Chondrocyte (in vitro differentiated cells): ENCODE results near the gene DOK1. TPM values are rescaled to one million over a fixed set of nuclear protein-coding genes. Genes with fewer than 3 reads are reported as not detected.

Experiments
- DNase-seq: peaks from one replicate; pipeline ENCODE4 v3.0.0; 2021; ENCODE audit warnings: mixed read lengths, low spot score
- H3K27ac Mint-ChIP-seq: one replicate; pipeline ENCODE4 v1.8.0; 2021; ENCODE audit warnings: mild to moderate bottlenecking, moderate library complexity, mixed read lengths; ENCODE audit not compliant: unreplicated experiment
- H3K27me3 Mint-ChIP-seq: 2 replicates; pipeline ENCODE4 v1.8.0; 2021; ENCODE audit warnings: low read depth, mixed read lengths
- H3K36me3 Mint-ChIP-seq: 2 replicates; pipeline ENCODE4 v1.8.0; 2021; ENCODE audit warnings: low read depth, mixed read lengths
- H3K4me1 Mint-ChIP-seq: 2 replicates; pipeline ENCODE4 v1.8.0; 2021; ENCODE audit warnings: low read depth, mild to moderate bottlenecking, mixed read lengths
- H3K4me3 Mint-ChIP-seq: one replicate; pipeline ENCODE4 v1.8.0; 2021; ENCODE audit warnings: mild to moderate bottlenecking, moderate library complexity, mixed read lengths; ENCODE audit not compliant: unreplicated experiment
- H3K9me3 Mint-ChIP-seq: 2 replicates; pipeline ENCODE4 v1.8.0; 2021; ENCODE audit warnings: low read depth, mixed read lengths
- total RNA-seq: library from RNA; stranded (reverse); gene quantifications from 3 replicates; pipeline ENCODE4 v1.2.1, GENCODE V29; 2021
- TF ChIP-seq, protein P1 (sequence below): fragments of 200-600 bp; sonication (generic); IDR thresholded peaks from 2 replicates; pipeline ENCODE4 v1.5.0; 2021; ENCODE audit warnings: antibody characterized with exemption, mild to moderate bottlenecking, moderate library complexity

Gene DOK1
- total RNA-seq, 1 donor from 2014 or later = 46.0 TPM

DNA sequence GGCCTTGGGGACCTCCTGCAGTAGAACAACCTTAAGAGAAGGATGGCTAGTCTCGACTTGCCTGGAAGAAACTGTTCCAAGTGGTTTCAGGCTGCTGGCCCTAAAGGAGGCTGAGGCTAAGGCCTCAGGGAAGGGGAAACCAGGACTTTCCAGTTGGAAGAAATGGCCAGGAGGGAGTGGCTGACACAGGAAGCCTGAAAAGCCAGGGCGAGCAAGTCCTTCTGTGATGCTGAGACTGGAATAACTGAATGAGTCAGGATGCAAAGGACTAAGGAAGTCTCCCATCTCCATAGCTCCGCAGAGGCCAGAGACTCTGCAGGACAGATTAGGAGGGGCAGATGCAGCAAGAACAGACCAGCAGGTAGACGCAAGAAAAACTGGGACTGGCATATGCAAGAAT lies 17.4 kb upstream of the DOK1 start:
- H3K9me3 Mint-ChIP-seq = no peaks in the 10 kb centered on the region
- H3K27ac Mint-ChIP-seq = peak overlapping the region; percentile 25
- peaks cover 19% of the 10 kb centered on the region for H3K36me3 Mint-ChIP-seq
- TF ChIP-seq, protein P1, sequence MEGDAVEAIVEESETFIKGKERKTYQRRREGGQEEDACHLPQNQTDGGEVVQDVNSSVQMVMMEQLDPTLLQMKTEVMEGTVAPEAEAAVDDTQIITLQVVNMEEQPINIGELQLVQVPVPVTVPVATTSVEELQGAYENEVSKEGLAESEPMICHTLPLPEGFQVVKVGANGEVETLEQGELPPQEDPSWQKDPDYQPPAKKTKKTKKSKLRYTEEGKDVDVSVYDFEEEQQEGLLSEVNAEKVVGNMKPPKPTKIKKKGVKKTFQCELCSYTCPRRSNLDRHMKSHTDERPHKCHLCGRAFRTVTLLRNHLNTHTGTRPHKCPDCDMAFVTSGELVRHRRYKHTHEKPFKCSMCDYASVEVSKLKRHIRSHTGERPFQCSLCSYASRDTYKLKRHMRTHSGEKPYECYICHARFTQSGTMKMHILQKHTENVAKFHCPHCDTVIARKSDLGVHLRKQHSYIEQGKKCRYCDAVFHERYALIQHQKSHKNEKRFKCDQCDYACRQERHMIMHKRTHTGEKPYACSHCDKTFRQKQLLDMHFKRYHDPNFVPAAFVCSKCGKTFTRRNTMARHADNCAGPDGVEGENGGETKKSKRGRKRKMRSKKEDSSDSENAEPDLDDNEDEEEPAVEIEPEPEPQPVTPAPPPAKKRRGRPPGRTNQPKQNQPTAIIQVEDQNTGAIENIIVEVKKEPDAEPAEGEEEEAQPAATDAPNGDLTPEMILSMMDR = no peak
- no peaks in the 10 kb centered on the region for H3K27me3 Mint-ChIP-seq
- peak; percentile 21 for DNase-seq
- H3K4me1 Mint-ChIP-seq = peaks cover 7% of the 10 kb centered on the region
- no peak overlapping the region for H3K4me3 Mint-ChIP-seq

DNA sequence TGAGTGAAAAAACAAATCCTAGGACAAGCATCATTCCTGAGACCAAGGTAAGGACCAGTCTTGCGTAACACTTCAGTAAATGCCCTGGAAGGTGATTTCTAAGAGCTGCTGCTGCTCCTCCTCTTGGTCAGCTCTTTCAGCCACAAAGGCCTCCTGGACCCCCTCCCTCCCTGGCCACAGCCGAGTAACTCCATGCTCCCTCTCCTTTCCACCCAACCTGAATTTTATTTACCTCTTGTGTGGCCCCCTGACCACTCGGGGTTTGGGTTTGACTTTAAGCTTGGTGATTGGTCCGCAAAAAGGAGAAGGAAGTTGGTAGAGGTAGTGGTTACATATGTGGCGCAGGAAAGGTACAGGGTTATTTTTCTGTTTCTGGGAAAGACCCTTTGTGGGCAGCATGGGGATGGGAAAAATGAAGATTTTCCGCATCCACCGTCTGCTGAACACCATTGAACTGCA lies 15.6 kb upstream of the DOK1 start:
- H3K27me3 Mint-ChIP-seq = no peaks in the 10 kb centered on the region
- TF ChIP-seq, protein P1 = no peak
- no peak overlapping the region for H3K4me3 Mint-ChIP-seq
- H3K36me3 Mint-ChIP-seq = peaks cover 17% of the 10 kb centered on the region
- H3K27ac Mint-ChIP-seq = no peak overlapping the region
- DNase-seq = peak; percentile 33
- H3K9me3 Mint-ChIP-seq = no peaks in the 10 kb centered on the region
- H3K4me1 Mint-ChIP-seq = no peaks in the 10 kb centered on the region

DNA sequence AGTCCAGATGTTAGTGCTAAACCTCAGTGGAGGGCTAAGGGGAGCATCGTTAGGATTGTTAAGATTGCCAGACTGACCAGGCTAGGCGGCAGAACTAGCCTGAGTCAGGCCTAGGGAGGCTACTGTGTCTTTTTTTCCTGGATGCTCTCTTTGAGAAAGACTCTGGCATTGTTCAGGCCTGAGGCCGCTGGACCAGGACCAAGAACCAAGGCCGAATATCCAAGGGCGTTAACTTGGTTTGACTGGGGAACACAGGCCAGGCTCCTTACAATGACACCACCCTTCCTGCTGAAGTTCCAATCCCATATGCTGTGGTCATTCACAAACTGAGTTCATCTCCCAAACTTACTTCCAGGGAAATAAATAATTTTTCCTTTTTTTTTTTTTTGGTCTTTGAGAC lies 14.2 kb upstream of the DOK1 start:
- Mint-ChIP-seq H3K27me3 (no peaks in the 10 kb centered on the region), H3K36me3 (peaks cover 19% of the 10 kb centered on the region), H3K27ac (no peak overlapping the region), H3K9me3 (no peaks in the 10 kb centered on the region), H3K4me3 (no peak overlapping the region), H3K4me1 (no peaks in the 10 kb centered on the region)
- TF ChIP-seq, protein P1 = no peak
- no peak for DNase-seq

DNA sequence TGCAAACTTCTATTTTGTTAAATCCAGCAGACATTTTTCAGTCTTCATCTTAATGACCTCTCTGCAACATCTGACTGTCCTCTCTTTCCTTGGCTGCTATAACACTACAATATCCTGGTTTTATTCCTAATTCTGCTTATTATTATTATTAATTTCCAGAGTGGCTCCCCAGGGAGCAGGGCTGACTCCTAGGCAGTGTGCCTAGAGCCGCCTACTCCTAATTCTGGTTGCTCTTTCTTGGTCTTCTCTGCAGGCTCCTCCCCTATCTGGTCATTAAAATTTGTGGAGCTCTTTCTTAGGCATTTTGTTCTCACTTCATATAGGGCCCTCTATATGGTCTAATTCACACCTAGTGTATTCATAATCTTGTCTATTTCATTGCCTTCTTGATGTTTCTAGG lies 11.5 kb upstream of the DOK1 start:
- no peak overlapping the region for H3K27ac Mint-ChIP-seq
- H3K4me3 Mint-ChIP-seq = no peak overlapping the region
- H3K27me3 Mint-ChIP-seq = no peaks in the 10 kb centered on the region
- H3K36me3 Mint-ChIP-seq = peaks cover 19% of the 10 kb centered on the region
- TF ChIP-seq, protein P1 = no peak
- peaks cover 2% of the 10 kb centered on the region for H3K4me1 Mint-ChIP-seq
- H3K9me3 Mint-ChIP-seq = no peaks in the 10 kb centered on the region
- DNase-seq = no peak

DNA sequence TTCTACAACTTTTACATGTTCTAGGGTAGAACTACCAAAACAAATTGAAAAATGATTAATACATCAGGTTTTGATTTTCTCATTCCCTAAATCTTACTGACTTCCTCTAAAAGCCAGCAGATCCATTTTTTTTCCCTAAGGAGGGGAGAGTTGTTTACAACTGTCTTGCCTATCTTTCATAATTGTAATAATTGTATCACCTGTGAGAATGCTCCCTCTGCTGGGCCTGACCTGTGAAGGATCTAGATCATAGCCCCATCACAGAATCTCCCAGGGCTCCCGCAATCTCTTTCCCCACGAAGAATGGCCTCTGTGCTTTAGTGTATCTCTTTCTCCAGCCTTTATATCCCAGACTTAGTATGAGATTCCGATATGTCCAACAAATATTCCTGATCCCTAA lies 9.9 kb upstream of the DOK1 start:
- H3K4me1 Mint-ChIP-seq = peaks cover 14% of the 10 kb centered on the region
- TF ChIP-seq, protein P1 = peak; percentile 17
- no peaks in the 10 kb centered on the region for H3K9me3 Mint-ChIP-seq
- no peak overlapping the region for H3K27ac Mint-ChIP-seq
- no peaks in the 10 kb centered on the region for H3K27me3 Mint-ChIP-seq
- H3K36me3 Mint-ChIP-seq = peaks cover 15% of the 10 kb centered on the region
- no peak overlapping the region for H3K4me3 Mint-ChIP-seq
- DNase-seq = no peak
